ENCODE results near the gene TRNAU1AP.
"Not testable (repeated sequence)": the region's sequence is repeated elsewhere in the genome, so short reads cannot be mapped to it uniquely, and the experiment has no call there.

The TRNAU1AP gene

DNA sequence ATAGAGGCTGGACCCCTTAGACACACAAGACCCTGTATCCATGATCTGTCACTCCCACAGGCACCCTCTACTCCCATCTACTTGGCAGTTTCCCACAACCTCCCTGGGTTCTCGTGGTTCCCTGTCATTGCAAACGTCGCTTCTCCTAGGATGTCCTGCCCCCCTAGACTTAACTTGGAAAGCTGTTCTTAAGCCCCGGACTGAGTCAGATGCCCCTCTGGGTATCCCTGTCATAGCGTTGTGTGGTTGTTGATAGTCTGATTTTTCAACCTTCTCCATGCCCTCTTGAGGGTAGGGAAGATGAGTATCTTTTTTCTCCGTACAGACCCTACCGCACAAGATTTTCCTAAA is 35.3 kb upstream of the TRNAU1AP start:
- TF ChIP-seq, protein P1, sequence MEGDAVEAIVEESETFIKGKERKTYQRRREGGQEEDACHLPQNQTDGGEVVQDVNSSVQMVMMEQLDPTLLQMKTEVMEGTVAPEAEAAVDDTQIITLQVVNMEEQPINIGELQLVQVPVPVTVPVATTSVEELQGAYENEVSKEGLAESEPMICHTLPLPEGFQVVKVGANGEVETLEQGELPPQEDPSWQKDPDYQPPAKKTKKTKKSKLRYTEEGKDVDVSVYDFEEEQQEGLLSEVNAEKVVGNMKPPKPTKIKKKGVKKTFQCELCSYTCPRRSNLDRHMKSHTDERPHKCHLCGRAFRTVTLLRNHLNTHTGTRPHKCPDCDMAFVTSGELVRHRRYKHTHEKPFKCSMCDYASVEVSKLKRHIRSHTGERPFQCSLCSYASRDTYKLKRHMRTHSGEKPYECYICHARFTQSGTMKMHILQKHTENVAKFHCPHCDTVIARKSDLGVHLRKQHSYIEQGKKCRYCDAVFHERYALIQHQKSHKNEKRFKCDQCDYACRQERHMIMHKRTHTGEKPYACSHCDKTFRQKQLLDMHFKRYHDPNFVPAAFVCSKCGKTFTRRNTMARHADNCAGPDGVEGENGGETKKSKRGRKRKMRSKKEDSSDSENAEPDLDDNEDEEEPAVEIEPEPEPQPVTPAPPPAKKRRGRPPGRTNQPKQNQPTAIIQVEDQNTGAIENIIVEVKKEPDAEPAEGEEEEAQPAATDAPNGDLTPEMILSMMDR (IDR thresholded peaks at IDR 0.05; ENCODE audit: low read depth, low read length, missing control alignments) = no peak
- no peak for DNase-seq (ENCODE audit: low read depth)
- H3K4me3 ChIP-seq (ENCODE audit: low read depth, low read length) = peak overlapping the region; percentile 66; the same call in 1 of the 2 replicates

DNA sequence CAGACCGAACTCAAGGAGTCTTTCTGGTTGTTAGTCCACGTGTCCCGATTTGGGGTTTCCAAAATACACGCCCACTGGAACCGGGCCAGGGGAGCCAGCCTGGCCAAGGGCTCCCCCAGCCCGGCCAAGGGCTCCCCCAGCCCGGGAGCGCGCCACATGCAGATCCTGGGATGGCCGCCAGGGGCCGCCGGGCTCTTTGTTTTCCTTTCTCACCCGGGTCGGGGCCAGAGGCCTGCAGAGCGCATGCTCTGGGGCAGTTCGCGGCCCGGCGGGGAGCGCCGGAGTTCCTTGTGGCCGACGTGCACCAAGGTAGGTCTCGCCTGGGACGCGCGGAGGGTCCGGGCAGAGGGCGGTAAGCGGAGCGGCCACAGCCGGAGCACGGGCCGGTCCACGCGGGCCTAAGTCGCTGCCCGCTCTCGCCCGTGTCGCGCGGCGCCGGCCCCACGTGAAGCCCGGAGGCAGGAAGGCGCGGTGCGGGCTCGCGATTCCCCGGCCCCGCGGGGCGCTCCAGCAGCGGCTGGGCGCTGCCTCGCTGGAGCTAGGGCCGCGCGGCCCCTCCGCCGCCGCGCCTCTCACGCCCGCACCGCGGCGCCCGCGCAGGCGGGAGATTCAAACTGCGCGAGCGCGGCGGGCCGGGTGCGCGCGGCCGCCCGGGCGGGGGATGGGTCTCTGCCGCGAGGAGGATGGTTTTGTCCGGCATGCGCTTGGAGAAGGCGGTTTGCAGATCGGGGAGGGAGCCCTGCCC is 34.7 kb upstream of the TRNAU1AP start:
- no peak for DNase-seq (ENCODE audit: low read depth)
- TF ChIP-seq, protein P1 (IDR thresholded peaks at IDR 0.05; ENCODE audit: low read depth, low read length, missing control alignments) = peak; percentile 90

DNA sequence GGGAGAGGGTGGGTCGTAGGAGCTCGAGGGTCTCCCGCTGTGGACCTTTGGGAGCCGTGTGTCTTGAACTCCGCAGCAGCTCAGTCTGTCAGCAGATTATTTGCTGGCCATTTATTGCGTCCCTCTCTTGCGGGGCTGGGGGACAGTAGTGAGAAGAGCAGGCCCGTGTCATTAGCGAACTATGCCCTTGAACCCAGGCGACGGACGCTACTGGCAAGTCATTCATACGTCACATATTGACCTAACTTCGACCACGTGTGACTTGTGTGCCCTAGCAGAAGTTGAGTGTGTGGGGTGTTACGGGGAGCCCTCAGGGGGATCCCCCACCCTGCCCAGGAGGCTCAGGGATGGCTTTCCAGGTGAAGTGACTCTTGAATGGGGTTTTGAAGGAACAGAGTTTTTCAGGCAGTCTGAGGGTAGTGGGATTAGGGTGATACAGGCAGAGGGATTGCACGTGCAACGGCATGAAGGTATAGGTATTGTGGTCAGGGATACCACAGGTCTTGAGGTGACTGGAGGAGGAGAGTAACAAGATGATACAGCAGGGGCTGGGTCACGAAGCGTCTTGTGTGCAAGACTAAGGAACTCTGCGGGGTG is 34.0 kb upstream of the TRNAU1AP start:
- no peak for DNase-seq (ENCODE audit: low read depth)
- peak overlapping the region; percentile 66 for H3K4me3 ChIP-seq (ENCODE audit: low read depth, low read length)
- TF ChIP-seq, protein P1 (IDR thresholded peaks at IDR 0.05; ENCODE audit: low read depth, low read length, missing control alignments) = no peak

More for the DNA sequence above, 34.7 kb upstream of the TRNAU1AP start:
- peak overlapping the region; percentile 66 for H3K4me3 ChIP-seq (ENCODE audit: low read depth, low read length)

DNA sequence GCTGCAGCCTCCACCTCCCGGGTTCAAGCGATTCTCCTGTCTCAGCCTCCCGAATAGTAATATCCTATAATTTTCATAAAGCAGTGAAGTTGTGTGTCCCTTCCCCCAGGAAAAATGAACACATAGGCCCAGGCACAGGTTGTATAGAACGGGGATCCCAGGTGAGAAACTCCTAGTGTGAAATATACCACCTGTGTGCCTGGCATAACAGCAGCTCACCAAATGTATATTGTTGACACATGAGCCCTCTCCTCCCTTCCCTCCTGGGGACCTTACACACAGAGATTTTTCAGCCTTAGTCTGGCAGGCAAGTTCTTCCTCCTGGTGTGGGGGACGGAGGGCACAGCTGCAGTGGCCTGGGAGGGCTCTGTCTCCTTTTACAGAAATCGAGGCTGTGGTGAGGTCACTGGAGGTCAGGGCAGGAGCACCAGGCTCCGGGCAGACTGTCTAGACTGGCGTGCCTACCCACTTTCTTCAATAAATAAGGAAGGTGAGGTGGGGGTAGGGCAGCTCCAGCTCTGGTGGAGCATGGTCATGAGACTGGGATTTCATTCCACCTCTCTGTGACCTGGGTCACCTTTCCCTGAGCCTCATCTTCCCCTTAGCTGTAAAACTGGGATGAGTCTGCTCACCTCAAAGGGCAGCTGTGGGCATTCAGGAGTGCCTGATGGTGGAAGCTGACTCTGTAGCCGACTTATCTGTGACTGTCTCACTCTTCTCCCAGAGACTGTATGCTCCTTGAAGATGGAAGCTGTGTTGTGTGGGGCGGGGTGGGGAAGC is 32.7 kb upstream of the TRNAU1AP start:
- H3K4me3 ChIP-seq (ENCODE audit: low read depth, low read length) = no peak overlapping the region

DNA sequence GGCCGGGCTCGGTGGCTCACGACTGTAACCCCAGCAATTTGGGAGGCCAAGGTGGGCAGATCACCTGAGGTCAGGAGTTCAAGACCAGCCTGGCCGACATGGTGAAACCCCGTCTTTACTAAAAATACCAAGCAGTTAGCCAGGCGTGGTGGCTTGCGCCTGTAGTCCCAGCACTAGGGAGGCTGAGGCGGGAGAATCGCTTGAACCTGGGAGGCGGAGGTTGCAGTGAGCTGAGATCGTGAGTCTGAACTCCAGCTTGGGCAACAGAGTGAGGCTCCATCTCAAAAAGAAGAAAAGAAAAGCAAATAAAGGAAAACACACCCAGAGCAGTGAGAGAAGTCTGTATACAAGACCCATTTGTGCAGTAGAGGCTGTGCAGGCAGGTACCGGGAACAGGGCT is 32.1 kb upstream of the TRNAU1AP start:
- DNase-seq (ENCODE audit: low read depth); H3K4me3 ChIP-seq (ENCODE audit: low read depth, low read length): not testable (repeated sequence)

More for the DNA sequence above, 32.7 kb upstream of the TRNAU1AP start:
- DNase-seq (ENCODE audit: low read depth) = no peak
- TF ChIP-seq, protein P1 (IDR thresholded peaks at IDR 0.05; ENCODE audit: low read depth, low read length, missing control alignments) = no peak

DNA sequence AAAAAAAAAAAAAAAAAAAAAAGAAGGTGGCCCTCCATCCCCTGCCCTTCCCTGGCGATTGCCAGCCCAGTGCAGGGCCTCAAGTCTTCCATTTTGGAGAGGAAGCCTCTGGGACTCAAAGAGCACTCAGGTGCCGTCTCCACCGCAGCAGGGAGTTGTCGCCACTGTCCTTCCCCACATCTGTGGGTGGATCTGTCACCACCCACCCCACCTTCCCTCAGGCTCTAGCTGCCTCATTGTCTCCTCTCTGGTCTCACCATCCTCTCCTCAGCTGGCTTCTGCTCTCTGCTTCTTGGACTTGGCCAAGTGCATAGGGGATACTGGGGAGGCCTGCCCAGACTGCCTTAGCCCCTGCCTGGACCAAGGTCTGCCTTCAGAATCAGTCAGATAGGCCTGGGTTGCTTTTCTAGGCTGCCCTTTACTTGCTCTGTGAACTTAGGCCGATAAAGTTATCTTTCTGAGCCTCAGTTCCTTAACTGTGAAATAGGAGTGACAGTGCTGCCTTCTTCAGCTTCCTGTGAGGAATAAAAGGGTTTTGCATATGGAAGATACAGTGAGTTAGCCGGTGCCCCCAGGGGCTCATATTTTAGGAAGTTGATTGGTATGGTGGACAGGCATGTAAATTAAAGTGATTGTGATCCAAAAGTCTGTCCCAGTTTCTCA is 31.3 kb upstream of the TRNAU1AP start:
- TF ChIP-seq, protein P1 (IDR thresholded peaks at IDR 0.05; ENCODE audit: low read depth, low read length, missing control alignments) = no peak
- no peak overlapping the region for H3K4me3 ChIP-seq (ENCODE audit: low read depth, low read length)
- no peak for DNase-seq (ENCODE audit: low read depth)

DNA sequence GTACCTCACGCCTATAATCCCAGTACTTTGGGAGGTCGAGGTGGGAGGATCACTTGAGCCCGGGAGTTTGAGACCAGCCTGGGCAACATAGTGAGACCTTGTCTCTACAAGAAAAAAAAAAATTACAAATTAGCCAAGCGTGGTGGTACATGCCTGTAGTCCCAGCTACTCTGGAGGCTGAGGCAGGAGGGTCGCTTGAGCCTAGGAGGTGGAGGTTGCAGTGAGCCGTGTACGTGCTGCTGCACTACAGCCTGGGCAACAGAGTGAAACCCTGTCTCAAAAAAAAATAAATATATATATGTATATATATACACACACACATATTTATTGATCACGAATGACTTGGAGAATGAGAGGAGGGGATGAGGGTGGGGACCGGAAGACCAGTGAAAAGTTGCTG is 30.3 kb upstream of the TRNAU1AP start:
- not testable (repeated sequence) for H3K4me3 ChIP-seq (ENCODE audit: low read depth, low read length); DNase-seq (ENCODE audit: low read depth)

DNA sequence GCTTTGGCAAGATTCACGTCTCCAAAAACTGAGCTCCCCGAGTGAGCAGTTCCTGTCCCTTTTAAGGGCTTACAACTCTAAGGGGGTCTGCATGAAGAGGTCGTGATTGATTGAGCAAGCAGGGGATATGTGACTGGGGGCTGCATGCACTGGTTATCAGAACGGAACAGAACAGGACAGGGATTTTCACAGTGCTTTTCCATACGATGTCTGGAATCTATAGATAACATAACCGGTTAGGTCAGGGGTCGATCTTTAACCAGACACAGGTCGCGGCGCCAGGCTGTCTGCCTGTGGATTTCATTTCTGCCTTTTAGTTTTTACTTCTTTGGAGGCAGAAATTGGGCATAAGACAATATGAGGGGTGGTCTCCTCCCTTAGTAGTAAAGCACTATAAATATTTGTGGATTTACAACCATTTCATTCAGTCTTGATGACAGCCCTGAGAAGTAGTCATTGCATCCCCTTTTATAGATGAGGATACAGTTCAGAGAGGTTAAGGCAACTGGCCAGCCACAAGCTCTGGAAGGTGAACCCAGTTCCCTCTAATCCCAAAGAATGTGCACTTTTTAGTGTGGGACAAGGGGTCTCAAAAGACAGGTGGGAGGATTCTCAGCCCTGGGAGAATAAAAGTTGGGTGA is 27.8 kb upstream of the TRNAU1AP start:
- DNase-seq (ENCODE audit: low read depth); H3K4me3 ChIP-seq (ENCODE audit: low read depth, low read length): not testable (repeated sequence)

Measured in GM12864 (cell line).